ENCODE results near the gene RBFOX2.
A peak's percentile ranks its signal among the peaks of the same experiment; 100 is the strongest.
"Not testable (repeated sequence)": the region's sequence is repeated elsewhere in the genome, so short reads cannot be mapped to it uniquely, and the experiment has no call there.

RBFOX2 gene

DNA sequence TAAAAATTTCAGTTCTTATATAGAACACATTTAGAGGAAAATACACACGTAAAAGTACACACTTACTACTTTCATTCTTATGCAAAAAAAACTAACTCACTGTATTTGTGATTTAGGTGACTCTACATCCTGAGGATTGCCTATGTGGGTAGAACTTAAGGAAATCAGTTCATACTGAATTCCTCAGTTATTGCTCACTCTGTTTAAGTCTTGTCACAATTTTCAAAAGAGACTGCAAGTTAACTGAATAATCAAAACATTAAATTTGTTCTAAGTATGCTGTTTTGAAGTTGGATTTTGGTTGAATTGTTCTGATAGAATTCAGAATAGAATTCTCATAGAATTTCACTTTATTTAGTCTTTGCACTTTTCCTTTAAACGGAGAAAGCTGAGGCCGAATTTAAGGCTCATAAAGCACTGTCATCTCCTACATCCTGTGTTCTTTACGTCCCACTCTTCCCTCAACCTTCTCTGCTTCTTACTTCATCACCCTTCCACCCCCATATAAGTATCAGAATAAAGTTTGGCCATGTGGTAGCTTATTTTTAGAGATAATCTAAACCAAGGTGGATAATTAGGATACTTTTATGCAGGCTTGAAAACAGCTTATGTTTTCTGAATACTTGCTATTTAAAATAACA lies 251.2 kb downstream of the RBFOX2 start:
- DNase-seq (ENCODE audit: low spot score): no peak

DNA sequence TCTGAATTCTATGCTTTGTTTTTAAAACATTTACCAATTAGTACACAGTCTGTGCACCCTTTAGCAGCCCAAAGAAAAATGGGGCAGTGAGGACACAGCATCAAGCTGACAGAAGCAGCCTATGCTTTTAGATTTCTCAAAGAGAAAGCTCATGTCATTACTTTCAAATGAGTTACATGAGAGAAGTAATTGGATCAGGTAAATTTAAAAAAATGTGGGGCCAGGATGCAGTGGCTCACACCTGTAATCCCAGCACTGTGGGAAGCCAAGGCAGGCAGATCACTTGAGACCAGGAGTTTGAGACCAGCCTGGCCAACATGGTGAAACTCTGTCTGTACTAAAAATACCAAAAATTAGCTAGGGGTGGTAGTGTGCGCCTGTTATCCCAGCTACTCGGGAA lies 253.3 kb downstream of the RBFOX2 start:
- DNase-seq (ENCODE audit: low spot score): no peak

DNA sequence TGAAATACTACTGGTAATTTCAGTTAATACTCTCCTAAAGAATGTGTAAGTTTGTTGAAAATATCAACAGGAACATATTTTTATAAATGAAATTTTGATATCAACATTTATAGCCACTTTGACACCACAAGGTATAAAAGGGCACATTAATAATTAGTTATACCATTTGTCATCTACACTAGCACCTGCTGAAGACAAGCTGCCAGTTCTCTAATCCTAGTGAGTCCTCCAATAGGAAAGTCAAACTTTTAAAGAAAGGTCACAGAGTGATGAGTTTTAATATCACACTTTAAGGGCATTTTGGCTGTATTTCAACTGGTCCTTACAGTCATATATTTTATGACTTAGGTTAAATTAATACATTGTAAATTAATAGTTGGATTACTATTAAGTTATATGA lies 258.6 kb downstream of the RBFOX2 start:
- DNase-seq (ENCODE audit: low spot score): no peak

DNA sequence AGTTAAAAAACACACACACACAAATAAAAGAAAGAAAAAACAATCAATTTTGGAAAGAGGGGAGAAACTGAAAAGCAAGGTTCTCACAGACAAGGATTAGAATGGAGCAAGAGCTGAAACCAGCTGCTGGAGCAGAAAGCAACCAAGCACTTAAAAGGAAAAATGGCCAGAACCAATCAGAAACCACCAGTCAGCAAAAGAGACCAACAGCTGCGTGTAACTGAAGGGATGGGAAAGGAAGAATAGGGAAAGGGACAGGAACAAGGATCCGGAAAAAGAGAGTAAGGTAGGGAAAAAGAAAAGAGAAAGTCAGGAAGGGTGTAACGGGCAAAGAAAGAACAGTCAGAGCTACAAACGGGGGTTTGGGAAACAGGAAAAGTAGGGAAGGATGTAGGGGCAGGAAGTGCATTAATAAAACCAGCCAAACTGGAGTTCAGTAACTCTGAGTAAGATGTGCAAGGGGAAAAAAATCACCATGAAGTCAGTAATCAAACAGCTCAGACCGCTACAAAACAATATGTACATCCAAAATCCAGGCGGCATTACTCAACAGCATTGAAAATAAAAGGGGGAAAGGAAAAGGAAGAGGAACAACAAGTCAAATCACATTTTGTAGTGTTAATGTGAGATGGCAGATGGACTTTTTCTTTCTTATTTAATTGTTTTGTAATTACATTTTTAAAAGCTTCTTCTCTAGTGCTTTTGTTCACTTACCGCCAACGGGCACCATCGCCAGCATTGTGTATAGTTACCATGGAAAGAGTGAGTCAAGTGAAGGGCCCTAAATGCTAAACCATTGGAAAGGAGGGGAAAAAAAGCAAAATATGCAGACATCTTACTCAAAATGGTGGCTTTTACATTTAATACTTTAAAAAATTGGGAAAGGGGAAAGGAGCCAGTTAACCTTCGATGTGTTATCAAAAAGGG lies 261.7 kb downstream of the RBFOX2 start:
- peak; percentile 33 for DNase-seq (ENCODE audit: low spot score)

DNA sequence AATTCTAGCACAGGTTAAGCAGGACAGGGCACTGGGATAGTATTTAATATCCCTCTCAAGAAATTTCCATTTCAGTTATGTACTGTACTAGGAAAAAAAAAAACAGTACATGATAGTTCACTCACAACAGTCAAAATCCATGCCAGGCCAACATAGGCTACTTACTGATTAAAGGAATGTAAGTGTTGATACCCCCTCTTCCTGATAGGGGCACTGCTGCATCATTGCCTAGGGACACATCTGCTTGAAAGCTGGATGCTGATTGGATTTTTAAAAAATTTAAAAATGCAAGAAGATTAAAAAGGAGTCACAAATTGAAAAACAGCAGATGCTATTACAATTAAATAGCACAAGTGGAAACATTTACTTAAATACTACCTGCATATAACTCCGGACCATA lies 267.6 kb downstream of the RBFOX2 start:
- DNase-seq (ENCODE audit: low spot score): no peak

DNA sequence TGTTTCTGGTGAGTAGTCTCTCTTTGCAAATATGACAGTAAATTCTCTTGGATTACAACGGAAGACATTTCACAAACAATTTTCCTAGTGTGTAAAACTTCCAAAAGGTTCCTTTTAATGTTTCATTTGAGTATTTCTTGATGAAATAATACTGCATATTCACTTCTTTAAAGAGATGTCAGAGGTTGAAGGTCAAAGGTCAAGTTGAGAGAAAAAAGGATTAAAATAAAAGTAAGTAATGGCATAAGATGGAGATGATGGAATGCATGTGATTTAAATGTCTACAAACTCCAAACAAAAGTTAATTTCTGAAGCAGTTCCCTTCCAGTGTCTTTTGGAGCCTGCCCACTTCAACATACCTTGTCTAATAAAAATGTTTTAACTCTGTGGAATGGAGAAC lies 270.2 kb downstream of the RBFOX2 start:
- DNase-seq (ENCODE audit: low spot score): no peak

DNA sequence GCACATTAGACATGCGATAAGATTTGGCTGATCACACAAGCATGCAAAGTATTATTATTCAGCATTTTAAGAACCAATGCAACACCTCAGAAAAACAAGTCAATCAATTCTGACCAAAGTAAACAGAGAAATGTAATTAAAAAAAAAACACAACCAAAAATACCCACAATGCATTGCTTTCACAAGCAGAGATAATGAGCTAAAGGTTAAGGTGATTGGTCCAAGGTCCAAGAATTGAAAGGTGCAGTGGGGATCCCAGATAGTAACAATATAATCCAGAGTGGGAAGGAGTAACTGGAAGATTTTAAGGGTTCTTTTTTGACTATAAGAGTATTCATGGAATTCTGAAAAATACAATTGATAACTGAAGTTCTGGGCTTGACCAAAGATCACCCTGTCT lies 271.9 kb downstream of the RBFOX2 start:
- DNase-seq (ENCODE audit: low spot score): no peak

DNA sequence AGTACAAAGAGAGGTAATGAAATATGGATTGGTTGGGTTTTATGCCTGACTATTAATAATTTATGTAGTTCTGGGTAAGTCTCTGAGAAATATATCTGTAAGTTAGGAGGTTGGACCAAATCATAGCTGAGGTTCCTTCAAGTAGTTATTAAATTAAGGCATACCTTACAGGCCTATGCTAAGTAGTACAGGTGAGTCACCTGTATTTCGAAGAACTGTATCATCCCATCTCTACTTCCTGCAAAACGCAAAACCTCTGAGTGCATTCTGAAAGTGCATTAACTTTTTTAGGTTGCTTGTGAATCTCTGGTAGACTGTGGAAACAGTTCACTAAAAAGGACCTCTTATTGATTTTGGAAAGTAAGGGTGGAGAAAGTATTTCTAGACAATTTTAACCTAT lies 273.9 kb downstream of the RBFOX2 start:
- no peak for DNase-seq (ENCODE audit: low spot score)

DNA sequence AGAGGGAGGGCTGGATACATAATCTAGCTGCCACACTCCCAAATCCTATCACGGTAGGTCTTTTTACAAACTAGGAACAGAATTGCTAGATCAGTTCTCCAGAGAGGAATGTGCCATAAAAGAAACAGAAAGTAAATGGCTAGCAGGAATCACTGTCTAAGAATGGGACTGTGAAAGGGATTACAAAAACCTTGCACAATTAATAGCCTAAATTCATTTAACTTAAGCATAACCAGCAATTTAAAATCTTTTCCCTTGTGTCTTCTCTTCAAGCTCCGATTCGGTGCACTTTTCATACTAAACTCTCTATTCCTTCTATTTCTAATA lies 275.8 kb downstream of the RBFOX2 start:
- no peak for DNase-seq (ENCODE audit: low spot score)

DNA sequence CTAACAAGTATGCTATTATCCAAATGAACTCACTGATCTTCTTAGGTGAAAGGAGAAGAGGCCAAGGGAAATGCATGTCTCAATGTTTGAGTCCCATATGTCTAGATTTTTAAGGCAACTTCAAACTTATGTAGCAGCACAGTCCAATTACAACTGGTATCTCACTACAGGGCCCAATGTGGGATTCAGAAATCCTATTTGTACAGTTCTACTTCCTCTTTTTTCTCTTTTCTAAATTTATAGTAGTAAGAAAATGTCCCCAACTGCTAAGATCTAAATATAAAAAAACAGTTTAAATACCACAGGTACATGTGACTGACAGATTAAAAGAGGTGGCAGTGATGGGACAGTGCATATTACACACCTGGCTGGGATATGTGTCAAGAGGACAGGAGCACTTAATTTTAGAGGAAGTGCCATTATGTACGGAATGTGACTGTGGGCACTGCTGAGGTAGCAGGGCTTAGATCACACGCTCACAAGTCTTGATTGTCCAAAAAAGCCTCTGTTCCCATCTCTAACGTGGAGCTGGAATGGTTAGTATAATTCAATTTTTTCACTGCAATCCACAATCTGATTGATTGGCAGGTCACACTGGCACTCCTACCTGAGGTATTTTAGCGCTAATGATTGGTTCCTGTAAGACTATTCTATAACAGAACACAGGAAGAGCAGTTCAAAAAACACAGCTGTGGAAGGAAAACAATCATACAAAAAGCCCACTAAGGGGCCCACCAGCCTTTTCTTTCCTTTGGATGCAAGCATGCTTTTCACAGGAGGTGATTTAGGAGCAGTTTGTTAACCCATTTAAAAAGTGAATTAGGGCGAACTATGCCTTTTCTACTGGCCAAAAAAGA lies 276.4 kb downstream of the RBFOX2 start:
- no peak for DNase-seq (ENCODE audit: low spot score)

DNA sequence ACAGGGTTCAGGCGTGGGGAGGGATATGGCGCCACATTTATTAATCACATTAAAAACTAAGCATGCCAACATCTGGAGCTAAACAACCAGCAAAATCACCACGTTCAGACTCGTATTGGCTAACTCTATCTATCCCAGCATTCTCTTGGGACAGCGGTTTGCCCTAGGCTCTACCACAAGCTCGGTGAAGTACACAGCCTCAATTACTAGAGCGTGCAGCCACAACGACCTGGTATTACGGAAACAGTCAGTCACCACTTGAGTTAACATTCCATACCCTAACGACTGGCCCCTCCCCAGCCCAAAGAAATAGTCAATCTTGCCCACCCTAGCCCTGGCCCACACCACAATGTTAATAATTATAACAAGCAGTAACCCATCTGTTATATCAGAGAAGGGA lies 278.8 kb downstream of the RBFOX2 start:
- no peak for DNase-seq (ENCODE audit: low spot score)

DNA sequence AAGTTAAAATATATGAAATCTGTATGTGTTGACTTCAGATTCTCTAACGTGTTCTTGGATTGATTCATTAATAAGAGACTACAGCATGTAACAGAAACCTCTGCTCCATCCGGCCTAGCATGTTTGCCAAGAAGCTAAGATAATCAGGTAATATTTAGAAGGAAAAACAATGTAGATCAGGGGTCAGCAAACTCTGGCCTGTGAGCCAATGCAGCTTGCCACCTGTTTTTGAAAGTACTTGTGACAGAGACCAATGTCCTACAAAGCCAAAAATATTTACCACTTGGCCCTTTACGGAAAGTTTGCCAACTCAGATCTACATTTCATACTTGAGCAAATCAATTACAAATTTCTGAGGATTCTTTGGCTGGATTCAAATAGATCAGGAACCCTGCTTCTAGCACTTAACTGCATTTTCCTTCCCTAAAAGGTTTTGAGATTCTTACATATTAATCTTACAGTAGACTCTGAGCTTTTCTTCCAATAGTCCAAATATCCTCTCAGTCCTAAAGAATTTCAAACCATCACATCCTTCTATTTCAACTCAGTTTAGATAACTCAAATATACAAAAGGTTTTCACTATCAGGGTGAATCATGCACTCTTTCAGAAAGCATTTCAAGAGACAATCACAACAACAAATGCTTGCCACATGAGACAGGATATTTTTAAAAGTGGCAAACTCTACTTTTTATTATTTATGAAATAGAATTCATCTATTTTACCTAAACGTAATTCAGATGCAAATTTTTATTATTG lies 281.5 kb downstream of the RBFOX2 start:
- no peak for DNase-seq (ENCODE audit: low spot score)

DNA sequence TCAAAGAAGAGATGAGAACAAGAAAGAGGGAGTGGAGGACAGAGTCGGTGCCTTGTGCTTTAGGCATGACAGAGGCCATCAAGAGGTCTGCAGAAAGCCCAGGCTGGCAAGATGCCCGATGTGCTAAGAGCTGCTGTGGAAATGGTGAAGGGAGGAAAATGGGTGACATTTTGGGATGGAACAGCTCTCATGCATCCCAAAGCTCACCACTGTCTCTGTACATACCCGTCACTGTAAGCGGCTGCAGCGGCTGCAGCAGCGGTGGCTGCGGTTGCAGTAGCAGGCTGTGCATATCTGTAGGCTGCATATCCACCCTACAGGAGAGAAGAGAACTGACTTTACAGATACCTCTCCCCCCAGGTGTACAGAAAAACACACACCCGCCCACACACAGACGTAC lies 282.4 kb downstream of the RBFOX2 start:
- DNase-seq (ENCODE audit: low spot score): no peak

DNA sequence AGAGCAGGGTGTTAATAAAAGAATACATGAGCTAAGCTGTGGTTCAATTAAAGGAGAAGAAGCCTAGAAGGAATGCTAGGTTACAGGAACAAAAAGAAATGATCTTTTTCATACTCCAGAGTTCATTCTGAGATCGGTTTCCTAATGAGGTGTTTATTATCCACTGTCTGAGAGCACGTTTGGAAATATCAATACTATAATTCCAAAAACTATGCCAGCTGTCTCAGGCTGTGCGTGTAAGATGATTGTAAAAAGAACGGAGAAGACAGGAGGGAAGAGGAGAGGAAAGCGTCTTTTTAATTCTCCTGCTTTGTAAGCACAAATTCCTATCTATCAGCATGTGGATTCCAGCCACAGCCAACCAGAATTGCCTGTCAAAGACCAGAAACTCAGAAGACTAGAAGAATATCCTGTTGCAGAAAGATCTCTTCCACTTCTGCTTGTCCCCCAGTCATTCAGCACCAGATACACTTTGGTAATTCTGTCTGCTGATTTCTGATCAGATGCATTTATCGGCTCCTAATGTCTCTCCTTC lies 285.2 kb downstream of the RBFOX2 start:
- no peak for DNase-seq (ENCODE audit: low spot score)

DNA sequence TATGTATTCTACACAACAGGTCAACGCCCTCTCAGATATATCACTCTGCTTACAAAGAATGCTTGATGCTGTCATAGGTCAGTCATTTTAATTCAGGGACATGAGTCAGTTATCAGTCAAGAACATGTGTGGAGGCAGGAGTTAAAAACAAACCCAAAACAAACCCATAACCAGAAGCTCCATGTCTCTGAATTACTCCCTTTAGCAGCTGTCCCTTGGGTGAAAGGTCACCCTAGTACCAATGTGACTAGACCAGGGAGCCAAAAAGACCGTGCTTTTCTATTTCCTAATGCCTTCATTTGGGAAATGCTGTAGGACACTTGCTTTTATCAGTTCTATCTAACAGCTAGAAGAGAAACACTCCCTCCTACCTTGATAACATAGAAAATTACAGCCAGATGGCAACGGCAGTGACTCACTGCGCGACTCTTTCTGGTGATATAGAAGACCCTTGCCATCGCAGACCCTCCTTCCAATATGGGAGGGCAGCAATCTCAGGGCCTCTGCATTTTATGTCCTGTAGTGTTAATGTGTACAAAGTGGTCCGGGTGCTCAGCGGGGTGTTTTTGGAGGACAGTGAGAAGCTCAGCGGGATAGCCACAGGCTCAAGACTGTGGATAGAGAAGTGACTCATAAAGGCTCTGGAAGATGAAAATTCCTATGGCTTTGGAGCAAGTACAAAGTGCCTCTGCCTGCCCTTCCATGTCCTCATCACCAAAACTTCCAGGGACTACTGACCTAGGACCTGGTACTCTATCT lies 286.1 kb downstream of the RBFOX2 start:
- DNase-seq (ENCODE audit: low spot score): no peak

DNA sequence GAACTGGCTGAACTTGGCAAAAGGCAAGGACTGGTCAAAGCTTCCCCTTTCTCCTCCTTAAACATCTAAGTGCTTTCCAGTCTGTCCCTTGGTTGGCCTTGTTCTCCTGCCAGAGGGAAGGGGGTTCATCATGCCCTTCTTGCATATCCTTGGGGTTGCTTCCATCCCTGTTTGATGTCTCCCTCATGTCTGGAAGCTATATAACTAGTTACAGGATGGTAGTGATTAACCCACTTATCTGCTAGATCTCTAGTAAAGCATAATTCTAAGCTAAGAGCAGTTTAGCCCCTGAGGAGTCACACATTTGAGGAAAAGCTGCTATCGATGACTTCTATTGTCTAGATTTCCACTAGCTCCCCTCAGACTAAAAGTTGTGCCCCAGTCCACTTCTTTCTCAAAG lies 288.0 kb downstream of the RBFOX2 start:
- no peak for DNase-seq (ENCODE audit: low spot score)

DNA sequence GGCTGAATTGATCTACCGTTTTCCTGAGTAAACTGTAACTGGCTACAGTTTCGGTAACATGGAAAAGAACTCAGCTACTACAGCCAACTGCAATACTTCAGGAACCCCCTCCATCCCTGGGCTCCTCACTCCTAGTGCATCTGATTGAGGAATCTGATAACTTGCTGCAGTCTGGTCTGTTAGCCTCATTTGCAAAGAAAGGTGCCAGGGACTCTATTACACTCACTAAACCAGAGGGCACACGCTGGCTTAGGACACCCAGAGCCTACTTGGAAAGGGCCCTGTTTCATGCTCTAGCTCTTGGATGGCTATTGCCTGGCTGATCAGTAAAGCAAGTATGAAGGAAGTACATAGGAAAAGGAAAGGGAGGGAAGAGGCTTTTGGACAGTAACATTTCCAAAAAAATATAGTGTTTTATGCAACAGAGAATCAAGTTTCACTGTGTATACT lies 288.7 kb downstream of the RBFOX2 start:
- no peak for DNase-seq (ENCODE audit: low spot score)

DNA sequence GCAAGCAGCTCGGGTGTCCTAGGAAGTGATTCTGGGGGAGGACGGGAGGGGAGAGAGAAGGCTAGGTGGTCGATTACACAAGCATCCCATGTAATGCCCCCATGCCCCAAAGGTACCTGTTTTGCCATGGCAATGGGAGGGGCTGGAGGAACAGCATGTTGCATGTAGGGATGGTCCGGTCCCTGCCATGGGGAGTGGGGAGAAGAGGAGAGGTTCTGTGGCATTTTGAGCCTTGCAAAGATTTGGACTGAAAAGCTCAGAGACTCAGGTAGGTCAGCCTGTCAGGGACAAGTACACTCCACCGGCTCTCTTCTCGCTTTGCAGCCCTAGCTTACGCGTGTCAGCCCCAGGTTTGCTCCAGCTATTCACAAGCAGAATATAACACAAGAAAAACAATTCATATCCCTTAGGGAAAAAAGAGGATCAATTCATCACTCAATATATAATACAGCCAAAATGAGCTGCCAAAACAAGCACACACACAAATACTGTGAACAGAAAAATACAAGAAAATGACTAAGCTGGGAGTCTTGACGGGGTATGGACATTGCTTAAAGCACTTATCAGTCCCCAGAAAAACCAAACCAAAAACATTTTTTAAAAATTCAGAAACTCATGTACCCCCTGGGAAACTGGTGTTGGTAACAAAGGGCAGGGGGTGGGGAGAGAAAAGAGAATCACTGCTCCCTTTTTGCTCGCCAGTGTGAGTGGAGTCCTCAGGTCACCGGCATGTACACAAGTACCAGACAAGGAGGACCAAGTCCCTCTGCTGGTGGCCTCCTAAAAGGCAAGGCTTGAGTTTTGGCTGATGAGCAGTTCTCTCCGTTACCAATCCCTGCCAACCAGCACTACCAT lies 289.3 kb downstream of the RBFOX2 start:
- DNase-seq (ENCODE audit: low spot score): peak; percentile 49

DNA sequence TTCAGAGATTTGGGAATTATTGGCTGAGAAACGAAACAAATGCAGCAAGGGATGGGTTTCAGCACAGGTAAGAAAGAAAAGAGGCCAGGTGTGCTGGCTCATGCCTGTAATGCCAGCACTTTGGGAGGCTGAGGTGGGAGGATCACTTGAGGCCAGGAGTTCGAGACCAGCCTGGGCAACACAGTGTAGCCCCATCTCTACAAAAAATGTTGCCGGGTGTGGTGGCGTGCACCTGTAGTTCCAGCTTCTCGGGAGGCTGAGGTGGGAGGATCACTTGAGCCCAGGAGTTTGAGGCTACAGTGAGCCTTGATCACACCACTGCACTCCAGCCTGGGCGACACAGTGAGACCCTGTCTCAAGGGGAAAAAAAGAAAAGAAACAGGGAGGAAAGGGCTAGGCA lies 290.7 kb downstream of the RBFOX2 start:
- not testable (repeated sequence) for DNase-seq (ENCODE audit: low spot score)

DNA sequence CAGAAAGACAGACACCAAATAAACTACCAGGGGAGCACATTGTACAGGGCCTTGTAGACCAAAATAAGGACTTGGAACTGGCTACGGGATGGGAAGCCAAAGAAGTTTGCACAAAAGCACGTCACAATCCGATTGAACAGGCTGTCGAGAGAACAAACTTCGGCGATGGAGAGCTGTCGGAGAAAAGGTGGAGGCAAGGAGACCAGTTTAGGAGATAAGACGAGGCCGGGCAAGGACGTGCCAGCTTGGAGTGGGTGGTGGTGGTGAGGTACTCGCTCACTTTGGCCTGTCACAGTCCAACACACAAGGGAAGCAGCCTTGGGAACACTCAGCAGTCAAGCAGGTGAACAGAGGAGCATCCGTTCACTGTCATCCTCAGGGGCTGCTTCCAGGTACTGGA lies 291.9 kb downstream of the RBFOX2 start:
- no peak for DNase-seq (ENCODE audit: low spot score)

All from cerebellar cortex (tissue), 1 donor.